Measurements from ENCODE around the gene ITPKB.
"Not testable (repeated sequence)": the region's sequence is repeated elsewhere in the genome, so short reads cannot be mapped to it uniquely, and the experiment has no call there.

ITPKB gene

GRCh38 chr1:226738995-226739695, at the start of gene ITPKB:
ITPKB (minus strand) TSS chr1:226739282; CDS start chr1:226737458, 1,824 bp downstream.
- DNase-seq, result peak; percentile 64

- no peak for DNase-seq
Observed at GRCh38 chr1:226787638-226788037, 48.6 kb upstream of the ITPKB start.

- DNase-seq, result no peak
Observed at GRCh38 chr1:226787071-226787470, 48.0 kb upstream of the ITPKB start.

- no peak for DNase-seq
Observed at GRCh38 chr1:226786550-226786949, 47.5 kb upstream of the ITPKB start.

GRCh38 chr1:226785805-226786204, 46.7 kb upstream of the ITPKB start:
- DNase-seq, result no peak

- no peak for DNase-seq
Observed at GRCh38 chr1:226784081-226785049, 45.3 kb upstream of the ITPKB start.

GRCh38 chr1:226782845-226783601, 43.9 kb upstream of the ITPKB start:
- DNase-seq, result no peak

- no peak for DNase-seq
Observed at GRCh38 chr1:226781937-226782609, 43.0 kb upstream of the ITPKB start.

- DNase-seq, result no peak
Observed at GRCh38 chr1:226779561-226779960, 40.5 kb upstream of the ITPKB start.

- peak; percentile 99 for DNase-seq
Observed at GRCh38 chr1:226778657-226779058, 39.6 kb upstream of the ITPKB start.

- DNase-seq, result no peak
Observed at GRCh38 chr1:226776975-226777374, 37.9 kb upstream of the ITPKB start.

GRCh38 chr1:226776066-226776465, 37.0 kb upstream of the ITPKB start:
- no peak for DNase-seq

- no peak for DNase-seq
Observed at GRCh38 chr1:226772446-226773139, 33.5 kb upstream of the ITPKB start.

- not testable (repeated sequence) for DNase-seq
Observed at GRCh38 chr1:226767170-226767569, 28.1 kb upstream of the ITPKB start.

- DNase-seq, result no peak
Observed at GRCh38 chr1:226766565-226766964, 27.5 kb upstream of the ITPKB start.

GRCh38 chr1:226764533-226764932, 25.5 kb upstream of the ITPKB start:
- no peak for DNase-seq

- DNase-seq, result peak; percentile 49
Observed at GRCh38 chr1:226763905-226764264, 24.8 kb upstream of the ITPKB start.

GRCh38 chr1:226762988-226763904, 24.2 kb upstream of the ITPKB start:
- no peak for DNase-seq

GRCh38 chr1:226762055-226762454, 23.0 kb upstream of the ITPKB start:
- no peak for DNase-seq

GRCh38 chr1:226761322-226761721, 22.2 kb upstream of the ITPKB start:
- no peak for DNase-seq

All from kidney glomerular epithelial cell (primary cell).